Subcutaneous adipose tissue (tissue), 4 donors: ENCODE results near the gene ZNF490. TPM values are rescaled to one million over a fixed set of nuclear protein-coding genes. Genes with fewer than 3 reads are reported as not detected.

Experiments
- total RNA-seq, 4 donors: library from RNA; depleted of rRNA; stranded (reverse); fragments of >200 nt; gene quantifications; one replicate each; pipeline ENCODE4 v1.1.0, GENCODE V29; 2016
- TF ChIP-seq, protein P1 (sequence below): fragments of 450-650 bp; IDR thresholded peaks from one replicate; pipeline ENCODE4 v1.5.1; 2016; ENCODE audit warnings: low read depth, mild to moderate bottlenecking, control low read depth, antibody characterized with exemption, moderate library complexity

The ZNF490 gene
- 1 to 10 TPM; 5.7 to 9.2 (median 7.8) TPM for total RNA-seq

GRCh38 chr19:12610540-12611360, at the start of gene ZNF490, which contains the start of gene ZNF791:
Gene ZNF490 (minus strand): TSS chr19:12610813. CDS start chr19:12610680, 133 bp downstream.
Gene ZNF791 (plus strand): TSS chr19:12610920. CDS start chr19:12611080, 160 bp downstream.
- TF ChIP-seq, protein P1, sequence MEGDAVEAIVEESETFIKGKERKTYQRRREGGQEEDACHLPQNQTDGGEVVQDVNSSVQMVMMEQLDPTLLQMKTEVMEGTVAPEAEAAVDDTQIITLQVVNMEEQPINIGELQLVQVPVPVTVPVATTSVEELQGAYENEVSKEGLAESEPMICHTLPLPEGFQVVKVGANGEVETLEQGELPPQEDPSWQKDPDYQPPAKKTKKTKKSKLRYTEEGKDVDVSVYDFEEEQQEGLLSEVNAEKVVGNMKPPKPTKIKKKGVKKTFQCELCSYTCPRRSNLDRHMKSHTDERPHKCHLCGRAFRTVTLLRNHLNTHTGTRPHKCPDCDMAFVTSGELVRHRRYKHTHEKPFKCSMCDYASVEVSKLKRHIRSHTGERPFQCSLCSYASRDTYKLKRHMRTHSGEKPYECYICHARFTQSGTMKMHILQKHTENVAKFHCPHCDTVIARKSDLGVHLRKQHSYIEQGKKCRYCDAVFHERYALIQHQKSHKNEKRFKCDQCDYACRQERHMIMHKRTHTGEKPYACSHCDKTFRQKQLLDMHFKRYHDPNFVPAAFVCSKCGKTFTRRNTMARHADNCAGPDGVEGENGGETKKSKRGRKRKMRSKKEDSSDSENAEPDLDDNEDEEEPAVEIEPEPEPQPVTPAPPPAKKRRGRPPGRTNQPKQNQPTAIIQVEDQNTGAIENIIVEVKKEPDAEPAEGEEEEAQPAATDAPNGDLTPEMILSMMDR: no peak

DNA sequence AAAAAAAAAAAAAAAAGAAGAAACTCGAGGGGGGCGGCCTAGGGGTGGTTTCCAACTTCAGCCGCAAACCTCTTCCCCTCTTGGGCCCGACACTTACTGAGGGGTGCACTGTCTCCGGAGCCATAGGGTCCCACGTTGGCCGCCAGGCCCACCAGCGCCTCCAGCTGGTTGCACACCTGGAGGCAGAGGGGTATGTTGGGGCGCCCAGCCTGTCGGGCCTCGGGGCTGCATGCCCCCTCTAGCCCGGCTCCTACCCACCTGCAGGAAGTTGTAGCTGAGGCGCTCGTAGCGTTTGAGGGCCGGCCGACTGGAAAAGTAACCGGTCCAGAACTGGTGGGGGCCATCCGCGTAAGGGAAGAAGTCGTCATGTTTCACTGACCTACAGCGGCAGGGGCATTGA, 47.4 kb upstream of the ZNF490 start:
- TF ChIP-seq, protein P1: no peak

- TF ChIP-seq, protein P1: no peak
These were observed 46.4 kb upstream of the ZNF490 start for GRCh38 chr19:12656899-12657571.

DNA sequence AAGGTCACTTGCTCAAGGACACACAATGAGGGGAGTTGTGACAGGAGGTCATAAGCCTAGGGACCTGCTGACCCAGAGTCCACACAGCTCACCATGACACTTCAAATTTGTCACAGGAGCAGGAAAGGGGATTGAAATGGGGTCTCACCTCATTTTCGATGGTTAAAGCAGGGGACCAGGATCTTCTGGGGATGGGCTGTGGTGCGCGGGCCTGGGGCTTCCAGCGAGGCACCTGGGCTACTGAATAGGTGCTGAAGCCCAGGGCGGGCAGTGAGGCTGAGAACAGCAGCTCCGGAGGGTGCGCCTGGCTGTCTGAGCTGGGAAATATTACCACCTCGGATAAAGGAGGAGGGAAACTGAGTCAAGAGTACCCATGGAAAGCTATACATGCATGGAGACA, 44.9 kb upstream of the ZNF490 start:
- TF ChIP-seq, protein P1: no peak

GRCh38 chr19:12652219-12652618, 41.6 kb upstream of the ZNF490 start:
- TF ChIP-seq, protein P1: no peak

DNA sequence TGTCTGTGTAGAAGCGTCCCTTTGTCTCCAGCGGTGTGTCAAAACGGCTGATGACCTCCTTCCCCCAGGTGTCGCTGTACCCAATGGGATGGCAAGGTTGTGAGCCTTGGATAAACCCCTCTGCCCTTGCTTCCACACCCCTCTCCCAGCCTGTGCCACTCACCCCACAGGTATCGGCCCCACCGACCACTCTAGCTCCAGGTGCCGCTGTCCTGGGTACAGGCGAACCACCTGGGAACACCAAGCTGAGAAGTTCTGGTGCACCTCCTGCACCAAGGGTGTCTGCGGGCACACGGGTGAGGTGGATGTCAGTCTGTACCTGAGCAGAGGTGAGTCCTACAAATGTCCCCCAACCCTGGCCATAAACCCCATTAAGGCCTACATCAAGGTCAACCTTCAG, 39.3 kb upstream of the ZNF490 start:
- TF ChIP-seq, protein P1: no peak

DNA sequence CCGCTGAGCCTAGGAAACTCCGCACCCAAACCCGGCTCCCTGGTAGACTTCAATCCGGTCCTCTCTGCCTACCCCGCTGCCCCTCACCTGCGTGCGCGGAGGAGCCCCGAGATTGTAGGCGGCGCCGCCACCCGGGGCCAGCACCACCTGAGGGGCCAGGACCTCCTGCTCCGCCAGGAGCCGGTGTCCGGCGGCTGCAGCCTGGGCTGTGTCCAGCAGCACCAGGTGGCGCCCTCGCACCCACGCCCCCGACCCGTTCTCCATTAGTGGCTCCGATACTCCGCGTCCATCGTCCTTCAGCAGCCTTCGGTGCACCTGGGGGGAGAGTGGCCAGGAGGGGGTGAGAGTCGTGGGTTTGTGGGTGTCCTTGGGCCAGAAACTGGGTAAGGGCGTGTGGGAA, 37.5 kb upstream of the ZNF490 start:
- TF ChIP-seq, protein P1: no peak
